Activated CD4-positive, alpha-beta T cell treated with anti-CD3 and anti-CD28 coated beads for 24 hours (primary cell): ENCODE results near the gene KRT79.
"Not testable (repeated sequence)": the region's sequence is repeated elsewhere in the genome, so short reads cannot be mapped to it uniquely, and the experiment has no call there.

Experiments
- DNase-seq, 2 donors: peaks; one replicate each; pipeline ENCODE4 v3.0.0-alpha.2; 2020; ENCODE audit warnings: low read depth in 2 of 2

KRT79 gene

GRCh38 chr12:52806821-52807543 lies 27.1 kb downstream of the KRT79 start:
- no peak for DNase-seq

GRCh38 chr12:52806169-52806811 lies 27.8 kb downstream of the KRT79 start:
- DNase-seq, result no peak

- no peak for DNase-seq
These were observed 28.4 kb downstream of the KRT79 start for GRCh38 chr12:52805739-52806138.

GRCh38 chr12:52805000-52805399 lies 29.1 kb downstream of the KRT79 start:
- no peak for DNase-seq

- no peak for DNase-seq
These were observed 31.7 kb downstream of the KRT79 start for GRCh38 chr12:52802442-52802841.

GRCh38 chr12:52801773-52802172 lies 32.3 kb downstream of the KRT79 start:
- no peak for DNase-seq

GRCh38 chr12:52800259-52800917 lies 33.7 kb downstream of the KRT79 start:
- no peak for DNase-seq

- DNase-seq, result no peak
These were observed 34.5 kb downstream of the KRT79 start for GRCh38 chr12:52799505-52800211.

- DNase-seq, result no peak
These were observed 35.2 kb downstream of the KRT79 start for GRCh38 chr12:52798671-52799504.

GRCh38 chr12:52798003-52798670 lies 36.0 kb downstream of the KRT79 start:
- no peak for DNase-seq

- no peak for DNase-seq
These were observed 36.6 kb downstream of the KRT79 start for GRCh38 chr12:52797529-52797894.

GRCh38 chr12:52796839-52797528 lies 37.1 kb downstream of the KRT79 start:
- no peak for DNase-seq

GRCh38 chr12:52796429-52796794 lies 37.7 kb downstream of the KRT79 start:
- DNase-seq, result no peak

- DNase-seq, result no peak
These were observed 38.2 kb downstream of the KRT79 start, which contains the start of gene KRT3 for GRCh38 chr12:52795694-52796428. Gene KRT3 (minus strand): TSS chr12:52796117. CDS start chr12:52796042, 75 bp downstream.

- DNase-seq, result not testable (repeated sequence)
These were observed 38.8 kb downstream of the KRT79 start for GRCh38 chr12:52795332-52795674.

GRCh38 chr12:52794479-52795331 lies 39.4 kb downstream of the KRT79 start:
- DNase-seq, result no peak

GRCh38 chr12:52792185-52793029 lies 41.7 kb downstream of the KRT79 start:
- DNase-seq, result no peak
